Tibial nerve (tissue), 4 donors: ENCODE data around the gene PVALB. TPM values are rescaled to one million over a fixed set of nuclear protein-coding genes. Genes with fewer than 3 reads are reported as not detected.

Experiments used
- DNase-seq, 2 donors: peaks; one replicate each; pipeline ENCODE4 v3.0.0-alpha.2; 2019; ENCODE audit warnings: low spot score in 2 of 2
- H3K27ac ChIP-seq, 4 donors: fragments of 200-600 bp; sonication (generic) in 3 of 4; one replicate each; pipeline ENCODE4 v1.5.1; 2017 to 2019; ENCODE audit warnings: mild to moderate bottlenecking in 1 of 4
- H3K27me3 ChIP-seq, 2 donors: fragments of 200-600 bp; sonication (generic) in 1 of 2; one replicate each; pipeline versions ENCODE4 v1.5.1 to v1.6.0; 2017 to 2019
- H3K36me3 ChIP-seq, 3 donors: fragments of 200-600 bp; sonication (generic); one replicate each; pipeline ENCODE4 v1.5.1; 2018 to 2019
- H3K4me1 ChIP-seq, 4 donors: fragments of 200-600 bp; sonication (generic) in 3 of 4; one replicate each; pipeline ENCODE4 v1.5.1; 2017 to 2019
- H3K4me3 ChIP-seq, 4 donors: fragments of 200-600 bp; sonication (generic) in 3 of 4; one replicate each; pipeline ENCODE4 v1.5.1; 2017 to 2019; ENCODE audit warnings: mild to moderate bottlenecking in 1 of 4, moderate library complexity in 1 of 4
- H3K9me3 ChIP-seq, 4 donors: fragments of 200-600 bp; sonication (generic) in 3 of 4; one replicate each; pipeline ENCODE4 v1.5.1; 2017 to 2019
- CTCF ChIP-seq, 5 experiments: fragments of 200-600 bp in 3 of 5; fragments of 450-650 bp in 2 of 5; sonication (generic) in 3 of 5; IDR thresholded peaks; one replicate each; pipeline ENCODE4 v1.5.1; 2016 to 2019; ENCODE audit warnings: antibody characterized with exemption in 5 of 5, mild to moderate bottlenecking in 3 of 5, moderate library complexity in 2 of 5
- EP300 ChIP-seq, 2 donors: sonication (generic); formaldehyde crosslinking; IDR thresholded peaks; one replicate each; pipeline ENCODE4 v1.6.1; 2017; ENCODE audit warnings: antibody characterized with exemption in 2 of 2, mild to moderate bottlenecking in 1 of 2
- POLR2A ChIP-seq, 2 donors: fragments of 450-650 bp; IDR thresholded peaks; one replicate each; pipeline ENCODE4 v1.6.1; 2017; ENCODE audit warnings: antibody characterized with exemption in 2 of 2, mild to moderate bottlenecking in 2 of 2, moderate library complexity in 2 of 2
- WGBS, 2 donors: methylation state at CpG; one replicate each; pipeline ENCODE4 v1.1.5; 2018; 5-methylcytosine and 5-hydroxymethylcytosine counted together
- total RNA-seq, 4 donors: library from RNA; depleted of rRNA; stranded (reverse); fragments of >200 nt; gene quantifications; one replicate each; pipeline ENCODE4 v1.1.0, GENCODE V29; 2016

PVALB gene
- total RNA-seq, 4 donors from 2014 or later: not detected

- Histone ChIP-seq H3K4me1 (peaks cover 0 to 7% (median 0%) of the 10 kb centered on the region in 4 donors), H3K36me3 (peaks cover 0 to 53% (median 0%) of the 10 kb centered on the region in 3 donors), H3K4me3 (no peak overlapping the region), H3K27me3 (no peaks in the 10 kb centered on the region), H3K27ac (no peak overlapping the region), H3K9me3 (no peaks in the 10 kb centered on the region)
- 65 to 68% methylated on average over 23 of the region's 23 CpGs for WGBS, 2 donors
- DNase-seq: no peak
- TF ChIP-seq CTCF (IDR thresholded peaks at IDR 0.05): no peak
- no peak for TF ChIP-seq POLR2A (IDR thresholded peaks at IDR 0.05)
- TF ChIP-seq EP300 (IDR thresholded peaks at IDR 0.05): no peak
These were observed 47.0 kb downstream of the PVALB start for GRCh38 chr22:36769541-36770512.

- no peaks in the 10 kb centered on the region for H3K9me3 ChIP-seq
- no peak overlapping the region for H3K27ac ChIP-seq
- no peak for DNase-seq
- H3K36me3 ChIP-seq: peaks cover 0 to 65% (median 0%) of the 10 kb centered on the region in 3 donors
- TF ChIP-seq CTCF (IDR thresholded peaks at IDR 0.05): no peak
- no peak for TF ChIP-seq POLR2A (IDR thresholded peaks at IDR 0.05)
- no peak for TF ChIP-seq EP300 (IDR thresholded peaks at IDR 0.05)
- H3K27me3 ChIP-seq: no peaks in the 10 kb centered on the region
- WGBS, 2 donors: 91 to 93% methylated on average over 13 of the region's 13 CpGs
- no peak overlapping the region for H3K4me3 ChIP-seq
- no peaks in the 10 kb centered on the region for H3K4me1 ChIP-seq
These were observed 48.2 kb downstream of the PVALB start for GRCh38 chr22:36768616-36769015.

- TF ChIP-seq POLR2A (IDR thresholded peaks at IDR 0.05) (no peak), CTCF (IDR thresholded peaks at IDR 0.05) (no peak), EP300 (IDR thresholded peaks at IDR 0.05) (no peak)
- 91 to 95% methylated on average over 5 of the region's 5 CpGs for WGBS, 2 donors
- Histone ChIP-seq H3K27ac (no peak overlapping the region), H3K27me3 (no peaks in the 10 kb centered on the region), H3K9me3 (no peaks in the 10 kb centered on the region), H3K36me3 (peaks cover 0 to 69% (median 0%) of the 10 kb centered on the region in 3 donors), H3K4me3 (no peak overlapping the region), H3K4me1 (no peaks in the 10 kb centered on the region)
- no peak for DNase-seq
These were observed 48.7 kb downstream of the PVALB start for GRCh38 chr22:36768141-36768540.

GRCh38 chr22:36767035-36767775, 49.6 kb downstream of the PVALB start:
- H3K27me3 ChIP-seq: no peaks in the 10 kb centered on the region
- peaks cover 0 to 72% (median 0%) of the 10 kb centered on the region in 3 donors for H3K36me3 ChIP-seq
- WGBS, 2 donors: 89% methylated on average over 10 of the region's 10 CpGs
- H3K4me3 ChIP-seq: no peak overlapping the region
- TF ChIP-seq POLR2A (IDR thresholded peaks at IDR 0.05): no peak
- TF ChIP-seq EP300 (IDR thresholded peaks at IDR 0.05): no peak
- no peak for TF ChIP-seq CTCF (IDR thresholded peaks at IDR 0.05)
- DNase-seq: no peak
- no peaks in the 10 kb centered on the region for H3K4me1 ChIP-seq
- no peak overlapping the region for H3K27ac ChIP-seq
- H3K9me3 ChIP-seq: no peaks in the 10 kb centered on the region
